ENCODE data around the gene METTL21C. TPM values are rescaled to one million over a fixed set of nuclear protein-coding genes. Genes with fewer than 3 reads are reported as not detected.

The METTL21C gene
- total RNA-seq, 1 experiment from 2014 or later = not detected

DNA sequence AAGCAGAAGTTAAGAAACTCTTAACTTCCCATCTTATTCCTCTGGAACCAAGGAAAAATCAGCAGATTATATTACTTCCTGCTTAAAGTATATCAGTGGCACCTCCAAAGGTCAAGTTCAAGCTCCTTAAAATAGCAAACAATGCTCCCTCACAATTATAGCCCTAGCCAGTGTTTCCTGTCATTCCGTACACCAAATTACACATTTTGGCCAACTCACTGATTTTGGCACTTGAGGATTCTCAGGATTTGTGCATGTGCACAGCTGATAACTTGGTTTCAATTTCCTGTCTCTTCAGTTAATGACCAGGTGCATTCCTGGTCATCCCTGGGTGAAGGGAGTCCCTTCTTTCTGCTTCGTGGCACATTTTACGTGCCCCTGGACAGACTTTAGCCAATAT, 56.1 kb downstream of the METTL21C start:
- Histone ChIP-seq H3K9me3 (replicated peaks) (no peaks in the 10 kb centered on the region), H3K27ac (no peak overlapping the region), H3K36me3 (peaks cover 94% of the 10 kb centered on the region), H3K4me3 (no peak overlapping the region), H3K4me1 (replicated peaks) (no peaks in the 10 kb centered on the region), H3K27me3 (replicated peaks) (no peaks in the 10 kb centered on the region)
- DNase-seq (ENCODE audit: low read depth in 1 of 2, low spot score in 2 of 2) = no peak

Other genes starting within 250 kb of the METTL21C start
- gene TPP2, start 98.1 kb downstream of the METTL21C start, total RNA-seq (2014; rRNA removed; shearing (Covaris generic)) = 52.9 and 84.5 TPM in 2 replicates
- gene TEX30, start 78.7 kb upstream of the METTL21C start, total RNA-seq (2014; rRNA removed; shearing (Covaris generic)) = 149 and 166 TPM in 2 replicates
- gene POGLUT2, start 103.9 kb upstream of the METTL21C start, total RNA-seq (2014; rRNA removed; shearing (Covaris generic)) = 66.2 and 115 TPM in 2 replicates
- 22.3 and 64.9 TPM in 2 replicates for gene BIVM, start 104.1 kb upstream of the METTL21C start, total RNA-seq (2014; rRNA removed; shearing (Covaris generic))
- gene ERCC5, start 151.0 kb upstream of the METTL21C start, total RNA-seq (2014; rRNA removed; shearing (Covaris generic)) = 130 and 190 TPM in 2 replicates